GM23248 (cell line): ENCODE measurements around the gene TIAM2. TPM values are rescaled to one million over a fixed set of nuclear protein-coding genes. Genes with fewer than 3 reads are reported as not detected.

ENCODE experiments used
- DNase-seq: peaks from one replicate; pipeline ENCODE4 v3.0.0-alpha.2; 2015
- H2AFZ ChIP-seq: fragments of 200-600 bp; sonication (generic); 2 replicates; pipeline ENCODE4 v1.6.1; 2016; ENCODE audit warnings: antibody characterized with exemption
- H3F3A ChIP-seq: fragments of 200-600 bp; sonication (generic); 2 replicates; pipeline ENCODE4 v1.6.1; 2016; ENCODE audit warnings: mild to moderate bottlenecking, antibody characterized with exemption, mixed run types; ENCODE audit not compliant: insufficient read depth
- H3K27ac ChIP-seq: fragments of 200-600 bp; sonication (generic); 2 replicates; pipeline ENCODE4 v1.5.1; 2016; ENCODE audit warnings: mild to moderate bottlenecking
- H3K27me3 ChIP-seq: fragments of 200-600 bp; sonication (generic); replicated peaks from 2 replicates; pipeline ENCODE4 v1.6.1; 2016; ENCODE audit warnings: mild to moderate bottlenecking; ENCODE audit not compliant: insufficient read depth
- H3K36me3 ChIP-seq: fragments of 200-600 bp; sonication (generic); 2 replicates; pipeline ENCODE4 v1.6.1; 2016; ENCODE audit warnings: low read depth, mild to moderate bottlenecking
- H3K4me1 ChIP-seq: fragments of 200-600 bp; sonication (generic); 2 replicates; pipeline ENCODE4 v1.6.1; 2016; ENCODE audit warnings: mild to moderate bottlenecking; ENCODE audit not compliant: insufficient read depth
- H3K4me2 ChIP-seq: fragments of 200-600 bp; sonication (generic); one replicate; pipeline ENCODE4 v1.6.1; 2016; ENCODE audit warnings: mild to moderate bottlenecking; ENCODE audit not compliant: unreplicated experiment
- H3K4me3 ChIP-seq: fragments of 200-600 bp; sonication (generic); 2 replicates; pipeline ENCODE4 v1.5.1; 2016; ENCODE audit warnings: mild to moderate bottlenecking
- H3K79me2 ChIP-seq: fragments of 200-600 bp; sonication (generic); 2 replicates; pipeline ENCODE4 v1.6.1; 2016; ENCODE audit warnings: mild to moderate bottlenecking; ENCODE audit not compliant: insufficient read depth
- H3K9ac ChIP-seq: fragments of 200-600 bp; sonication (generic); 2 replicates; pipeline ENCODE4 v1.6.1; 2016; ENCODE audit warnings: mild to moderate bottlenecking
- H3K9me2 ChIP-seq: fragments of 200-600 bp; sonication (generic); 2 replicates; pipeline ENCODE4 v1.6.1; 2016; ENCODE audit warnings: mixed run types, mild to moderate bottlenecking, moderate library complexity; ENCODE audit not compliant: insufficient read depth
- H3K9me3 ChIP-seq: fragments of 200-600 bp; sonication (generic); one replicate; pipeline ENCODE4 v1.6.1; 2017; ENCODE audit warnings: low read depth
- H4K20me1 ChIP-seq: fragments of 200-600 bp; sonication (generic); 2 replicates; pipeline ENCODE4 v1.6.0; 2016; ENCODE audit not compliant: insufficient read depth
- EZH2 ChIP-seq: fragments of 200-600 bp; sonication (generic); IDR thresholded peaks from 2 replicates; pipeline ENCODE4 v1.6.1; 2018; ENCODE audit warnings: antibody characterized with exemption, mild to moderate bottlenecking; ENCODE audit not compliant: insufficient read depth, poor library complexity, severe bottlenecking
- EZH2phosphoT487 ChIP-seq: fragments of 200-600 bp; sonication (generic); IDR thresholded peaks from 2 replicates; pipeline ENCODE4 v1.6.1; 2018; ENCODE audit warnings: antibody characterized with exemption, moderate library complexity, mild to moderate bottlenecking, low read depth; ENCODE audit not compliant: insufficient read depth
- WGBS, 2 experiments: methylation state at CpG; one replicate each; pipeline ENCODE4 v1.1.6; 2015 to 2017; ENCODE audit warnings: low lambda C conversion rate in 2 of 2, low coverage in 1 of 2; ENCODE audit errors: missing lambda C conversion rate in 2 of 2; 5-methylcytosine and 5-hydroxymethylcytosine counted together
- in situ Hi-C: fragments of 300-500 bp; cut with MboI; formaldehyde crosslinking; loops from 2 replicates; pipeline ENCODE4 v1.15.0; 2020
- polyA plus RNA-seq: library from polyadenylated mRNA; unstranded; fragments of >200 nt; fragmentation: Nextera tagmentation; extraction: Ambion mirVana; gene quantifications from 2 replicates; pipeline ENCODE4 v1.2.1, GENCODE V29; 2016
- total RNA-seq: library from RNA; depleted of rRNA; stranded (reverse); fragments of >200 nt; shearing (Covaris generic); gene quantifications from 2 replicates; pipeline ENCODE4 v1.2.3, GENCODE V29; 2014

TIAM2 gene
- total and polyA plus RNA-seq, 2 experiments from 2014 or later = 2.4 to 2.6 TPM

GRCh38 chr6:155123520-155123919, 128.4 kb downstream of the TIAM2 start:
- Histone ChIP-seq H3K79me2 (no peaks in the 10 kb centered on the region), H3K9me2 (no peaks in the 10 kb centered on the region), H3K27me3 (no peaks in the 10 kb centered on the region), H3K4me2 (no peak overlapping the region), H3K9ac (no peak overlapping the region), H3F3A (peaks cover 26% of the 10 kb centered on the region), H3K36me3 (no peaks in the 10 kb centered on the region), H2AFZ (no peak overlapping the region), H3K27ac (no peak overlapping the region), H3K4me1 (peaks cover 40% of the 10 kb centered on the region), H4K20me1 (no peaks in the 10 kb centered on the region), H3K9me3 (no peaks in the 10 kb centered on the region), H3K4me3 (no peak overlapping the region)
- WGBS, 2 experiments = 99% methylated on average over 11 of the region's 11 CpGs
- no peak for DNase-seq
- TF ChIP-seq EZH2 (no peak), EZH2phosphoT487 (no peak)
- in situ Hi-C loops = no loop called here

- Histone ChIP-seq H3K36me3 (no peaks in the 10 kb centered on the region), H3K27ac (peak overlapping the region; percentile 63), H3K9me3 (no peaks in the 10 kb centered on the region), H3K4me2 (peak overlapping the region; percentile 33), H3K4me3 (no peak overlapping the region), H4K20me1 (no peaks in the 10 kb centered on the region), H3K79me2 (no peaks in the 10 kb centered on the region), H3K9me2 (no peaks in the 10 kb centered on the region), H3K9ac (no peak overlapping the region), H2AFZ (no peak overlapping the region), H3K4me1 (peaks cover 48% of the 10 kb centered on the region), H3K27me3 (no peaks in the 10 kb centered on the region), H3F3A (peaks cover 26% of the 10 kb centered on the region)
- TF ChIP-seq EZH2 = no peak
- TF ChIP-seq EZH2phosphoT487 = no peak
- 20 to 22% methylated on average over 2 of the region's 2 CpGs for WGBS, 2 experiments
- peak; percentile 83 for DNase-seq
- in situ Hi-C loops = no loop called here
Observed at GRCh38 chr6:155125906-155126305, 130.8 kb downstream of the TIAM2 start.

DNA sequence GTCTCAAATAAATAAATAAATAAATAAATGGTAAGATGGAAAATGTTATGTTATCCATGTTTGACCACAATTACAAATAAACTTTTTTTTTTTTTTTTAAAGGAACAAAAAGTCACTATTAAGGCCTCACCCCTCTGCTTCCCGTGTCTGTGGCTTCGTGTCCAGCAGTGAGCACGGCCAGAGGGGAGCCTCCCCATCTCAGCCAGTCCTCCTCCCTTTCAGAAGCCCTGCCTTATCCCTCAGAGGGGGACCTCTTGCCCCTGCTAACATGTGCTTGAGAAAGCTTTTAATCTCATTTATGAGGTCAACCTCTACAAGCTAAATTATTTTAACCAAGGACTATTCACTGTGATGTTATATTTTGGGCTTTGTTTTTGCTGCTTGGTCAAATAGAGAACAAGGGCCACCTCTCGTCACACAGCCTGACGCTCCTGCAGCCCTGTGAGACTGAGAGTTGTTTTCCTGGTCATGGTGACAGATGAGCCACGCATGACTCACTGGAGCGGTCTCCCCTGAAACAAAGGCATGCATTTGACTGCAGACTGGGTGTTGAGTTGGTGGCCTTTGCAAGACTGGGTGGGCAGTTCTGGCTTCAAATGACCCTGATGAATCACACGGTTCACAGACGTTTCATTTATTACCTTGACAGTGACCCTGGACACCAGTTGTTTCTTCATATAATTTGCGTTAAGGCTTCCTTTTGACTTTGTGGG, 131.8 kb downstream of the TIAM2 start:
- H4K20me1 ChIP-seq = no peaks in the 10 kb centered on the region
- peak overlapping the region; percentile 11 for H3K4me2 ChIP-seq
- H3K4me3 ChIP-seq = no peak overlapping the region
- H3K4me1 ChIP-seq = peaks cover 39% of the 10 kb centered on the region
- H3K9me3 ChIP-seq = no peaks in the 10 kb centered on the region
- H3K9me2 ChIP-seq = no peaks in the 10 kb centered on the region
- TF ChIP-seq EZH2 (no peak), EZH2phosphoT487 (no peak)
- no peaks in the 10 kb centered on the region for H3K79me2 ChIP-seq
- in situ Hi-C loops = no loop called here
- peak; percentile 86 for DNase-seq
- H3F3A ChIP-seq = peaks cover 25% of the 10 kb centered on the region
- no peaks in the 10 kb centered on the region for H3K36me3 ChIP-seq
- H3K27ac ChIP-seq = peak overlapping the region; percentile 63
- H3K9ac ChIP-seq = peak overlapping the region; percentile 40; the same call in 1 of the 2 replicates
- no peak overlapping the region for H2AFZ ChIP-seq
- WGBS, 2 experiments = 12 to 15% methylated on average over 10 of the region's 10 CpGs
- H3K27me3 ChIP-seq = no peaks in the 10 kb centered on the region

- Histone ChIP-seq H3K36me3 (no peaks in the 10 kb centered on the region), H3K79me2 (no peaks in the 10 kb centered on the region), H3K9me3 (no peaks in the 10 kb centered on the region), H3K9ac (no peak overlapping the region), H3K4me2 (no peak overlapping the region), H3K9me2 (no peaks in the 10 kb centered on the region), H3K4me1 (peaks cover 35% of the 10 kb centered on the region), H3K4me3 (no peak overlapping the region), H4K20me1 (no peaks in the 10 kb centered on the region), H3F3A (peaks cover 21% of the 10 kb centered on the region), H3K27me3 (no peaks in the 10 kb centered on the region), H2AFZ (no peak overlapping the region), H3K27ac (no peak overlapping the region)
- DNase-seq = peak; percentile 41
- WGBS, 2 experiments = 51 to 60% methylated on average over 4 of the region's 4 CpGs
- in situ Hi-C loops = no loop called here
- TF ChIP-seq EZH2 = no peak
- no peak for TF ChIP-seq EZH2phosphoT487
Observed at GRCh38 chr6:155128977-155129376, 133.9 kb downstream of the TIAM2 start.
